Glutamatergic neuron (in vitro differentiated cells): ENCODE data around the gene EPHB6. TPM values are rescaled to one million over a fixed set of nuclear protein-coding genes. Genes with fewer than 3 reads are reported as not detected.

ENCODE experiments used
- DNase-seq: peaks from one replicate; pipeline ENCODE4 v3.0.0; 2022
- H3K27ac Mint-ChIP-seq: one replicate; pipeline ENCODE4 v1.8.0; 2020; ENCODE audit warnings: mild to moderate bottlenecking, mixed read lengths, inconsistent platforms; ENCODE audit not compliant: unreplicated experiment
- H3K27me3 Mint-ChIP-seq: one replicate; pipeline ENCODE4 v1.8.0; 2020; ENCODE audit warnings: mild to moderate bottlenecking, moderate library complexity, mixed read lengths, inconsistent platforms; ENCODE audit not compliant: unreplicated experiment
- H3K36me3 Mint-ChIP-seq: one replicate; pipeline ENCODE4 v1.8.0; 2020; ENCODE audit warnings: mild to moderate bottlenecking, mixed read lengths, inconsistent platforms; ENCODE audit not compliant: unreplicated experiment
- H3K4me1 Mint-ChIP-seq: one replicate; pipeline ENCODE4 v1.8.0; 2020; ENCODE audit warnings: mild to moderate bottlenecking, low read depth, mixed read lengths, inconsistent platforms; ENCODE audit not compliant: unreplicated experiment
- H3K4me3 Mint-ChIP-seq: one replicate; pipeline ENCODE4 v1.8.0; 2020; ENCODE audit warnings: mild to moderate bottlenecking, mixed read lengths, inconsistent platforms; ENCODE audit not compliant: unreplicated experiment
- H3K9me3 Mint-ChIP-seq: one replicate; pipeline ENCODE4 v1.8.0; 2020; ENCODE audit warnings: mild to moderate bottlenecking, moderate library complexity, mixed read lengths, inconsistent platforms; ENCODE audit not compliant: unreplicated experiment
- total RNA-seq: library from RNA; stranded (reverse); fragmentation: NEBNext Ultra II Directional; extraction: Animal tissue kit (Norgen Biotek cat#: 25700); gene quantifications from one replicate; pipeline ENCODE4 v1.2.1, GENCODE V29; 2021; ENCODE audit not compliant: unreplicated experiment
- TF ChIP-seq, protein P1 (sequence below): fragments of 200-600 bp; sonication (generic); IDR thresholded peaks from one replicate; pipeline ENCODE4 v1.5.0; 2021; ENCODE audit not compliant: partially characterized antibody, unreplicated experiment

Gene EPHB6
- total RNA-seq, 1 donor from 2014 or later: 21.4 TPM

DNA sequence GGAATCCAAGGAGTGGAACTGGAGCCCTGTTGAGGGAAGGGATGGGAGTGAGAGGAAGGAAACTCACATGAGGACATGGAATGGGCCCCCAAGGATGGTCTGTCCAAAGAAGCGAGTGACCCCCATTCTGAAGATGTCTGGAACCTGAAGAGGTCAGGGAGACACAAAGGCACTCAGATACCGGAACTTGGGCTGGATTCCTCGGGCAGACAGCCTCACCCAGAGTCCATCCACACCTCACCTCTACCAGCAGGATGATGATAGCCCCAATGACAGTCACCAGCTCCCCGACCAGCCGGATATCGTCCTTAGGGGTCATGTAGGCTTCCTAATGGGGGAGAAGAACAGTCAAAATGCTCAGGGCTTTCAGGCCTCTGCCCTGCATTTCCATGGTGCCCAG, 20.0 kb downstream of the EPHB6 start:
- TF ChIP-seq, protein P1, sequence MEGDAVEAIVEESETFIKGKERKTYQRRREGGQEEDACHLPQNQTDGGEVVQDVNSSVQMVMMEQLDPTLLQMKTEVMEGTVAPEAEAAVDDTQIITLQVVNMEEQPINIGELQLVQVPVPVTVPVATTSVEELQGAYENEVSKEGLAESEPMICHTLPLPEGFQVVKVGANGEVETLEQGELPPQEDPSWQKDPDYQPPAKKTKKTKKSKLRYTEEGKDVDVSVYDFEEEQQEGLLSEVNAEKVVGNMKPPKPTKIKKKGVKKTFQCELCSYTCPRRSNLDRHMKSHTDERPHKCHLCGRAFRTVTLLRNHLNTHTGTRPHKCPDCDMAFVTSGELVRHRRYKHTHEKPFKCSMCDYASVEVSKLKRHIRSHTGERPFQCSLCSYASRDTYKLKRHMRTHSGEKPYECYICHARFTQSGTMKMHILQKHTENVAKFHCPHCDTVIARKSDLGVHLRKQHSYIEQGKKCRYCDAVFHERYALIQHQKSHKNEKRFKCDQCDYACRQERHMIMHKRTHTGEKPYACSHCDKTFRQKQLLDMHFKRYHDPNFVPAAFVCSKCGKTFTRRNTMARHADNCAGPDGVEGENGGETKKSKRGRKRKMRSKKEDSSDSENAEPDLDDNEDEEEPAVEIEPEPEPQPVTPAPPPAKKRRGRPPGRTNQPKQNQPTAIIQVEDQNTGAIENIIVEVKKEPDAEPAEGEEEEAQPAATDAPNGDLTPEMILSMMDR: no peak
- Mint-ChIP-seq H3K27me3 (peaks cover 1% of the 10 kb centered on the region), H3K4me1 (no peaks in the 10 kb centered on the region), H3K4me3 (no peak overlapping the region), H3K27ac (no peak overlapping the region), H3K36me3 (peaks cover 19% of the 10 kb centered on the region), H3K9me3 (peaks cover 6% of the 10 kb centered on the region)
- no peak for DNase-seq

DNA sequence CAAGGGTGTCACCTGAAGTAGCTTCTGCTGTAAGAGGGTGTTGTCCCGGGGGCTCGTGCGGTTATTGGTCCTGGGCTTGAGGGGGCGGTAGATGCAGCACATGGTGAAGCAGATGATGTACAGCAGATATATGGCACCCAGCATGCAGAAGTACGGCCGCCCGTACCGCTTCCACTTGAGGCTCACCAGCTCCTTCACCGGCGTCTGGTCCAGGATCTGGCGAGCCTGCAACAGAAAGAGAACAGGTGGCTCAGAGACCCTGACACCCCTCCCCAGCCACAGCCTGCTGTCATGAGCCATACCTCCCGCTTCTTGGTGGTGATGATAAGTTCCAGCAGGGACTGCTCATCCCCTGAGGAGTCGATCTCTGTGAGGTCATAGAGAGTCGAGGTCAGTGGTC, 20.6 kb downstream of the EPHB6 start:
- Mint-ChIP-seq H3K9me3 (peaks cover 6% of the 10 kb centered on the region), H3K4me3 (no peak overlapping the region), H3K36me3 (peaks cover 19% of the 10 kb centered on the region), H3K27ac (no peak overlapping the region), H3K4me1 (no peaks in the 10 kb centered on the region), H3K27me3 (peaks cover 1% of the 10 kb centered on the region)
- TF ChIP-seq, protein P1: no peak
- DNase-seq: no peak

DNA sequence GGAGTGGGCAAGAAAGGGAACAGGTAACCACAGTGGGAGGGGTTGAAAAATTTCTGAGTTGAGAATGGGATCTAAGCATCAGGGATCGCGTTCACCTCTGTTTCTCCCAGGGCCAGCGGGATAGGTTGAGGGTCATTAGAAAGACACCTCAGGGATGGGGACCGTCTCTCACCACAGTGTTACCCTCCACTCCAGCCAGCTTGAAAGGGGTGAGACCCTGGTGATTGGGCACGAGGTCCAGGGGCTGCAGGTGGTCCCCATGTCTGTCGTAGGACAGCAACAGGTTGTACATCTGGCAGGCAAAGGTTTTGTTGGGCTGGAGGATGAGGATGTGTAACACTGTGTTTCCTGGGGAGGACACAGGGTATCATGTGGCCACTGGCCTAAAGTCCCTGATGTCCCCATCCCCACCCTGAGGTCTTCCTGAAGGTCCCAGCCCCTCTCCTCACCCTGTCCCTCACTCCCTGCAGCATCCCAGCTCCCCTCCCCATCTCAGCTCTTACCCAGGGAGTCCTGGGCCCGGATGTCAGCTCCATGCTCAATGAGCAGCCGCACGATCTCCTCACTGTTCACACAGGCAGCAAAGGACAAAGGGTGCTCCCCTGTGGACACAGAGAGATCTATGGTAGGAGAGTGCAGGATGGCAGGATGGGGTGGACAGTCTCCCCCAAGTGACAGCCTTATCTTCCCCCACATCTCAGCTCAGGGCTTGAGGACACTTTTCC, 21.5 kb downstream of the EPHB6 start:
- Mint-ChIP-seq H3K4me3 (no peak overlapping the region), H3K27me3 (peaks cover 1% of the 10 kb centered on the region), H3K36me3 (peaks cover 19% of the 10 kb centered on the region), H3K9me3 (peaks cover 6% of the 10 kb centered on the region), H3K27ac (no peak overlapping the region), H3K4me1 (no peaks in the 10 kb centered on the region)
- TF ChIP-seq, protein P1: no peak
- DNase-seq: no peak

DNA sequence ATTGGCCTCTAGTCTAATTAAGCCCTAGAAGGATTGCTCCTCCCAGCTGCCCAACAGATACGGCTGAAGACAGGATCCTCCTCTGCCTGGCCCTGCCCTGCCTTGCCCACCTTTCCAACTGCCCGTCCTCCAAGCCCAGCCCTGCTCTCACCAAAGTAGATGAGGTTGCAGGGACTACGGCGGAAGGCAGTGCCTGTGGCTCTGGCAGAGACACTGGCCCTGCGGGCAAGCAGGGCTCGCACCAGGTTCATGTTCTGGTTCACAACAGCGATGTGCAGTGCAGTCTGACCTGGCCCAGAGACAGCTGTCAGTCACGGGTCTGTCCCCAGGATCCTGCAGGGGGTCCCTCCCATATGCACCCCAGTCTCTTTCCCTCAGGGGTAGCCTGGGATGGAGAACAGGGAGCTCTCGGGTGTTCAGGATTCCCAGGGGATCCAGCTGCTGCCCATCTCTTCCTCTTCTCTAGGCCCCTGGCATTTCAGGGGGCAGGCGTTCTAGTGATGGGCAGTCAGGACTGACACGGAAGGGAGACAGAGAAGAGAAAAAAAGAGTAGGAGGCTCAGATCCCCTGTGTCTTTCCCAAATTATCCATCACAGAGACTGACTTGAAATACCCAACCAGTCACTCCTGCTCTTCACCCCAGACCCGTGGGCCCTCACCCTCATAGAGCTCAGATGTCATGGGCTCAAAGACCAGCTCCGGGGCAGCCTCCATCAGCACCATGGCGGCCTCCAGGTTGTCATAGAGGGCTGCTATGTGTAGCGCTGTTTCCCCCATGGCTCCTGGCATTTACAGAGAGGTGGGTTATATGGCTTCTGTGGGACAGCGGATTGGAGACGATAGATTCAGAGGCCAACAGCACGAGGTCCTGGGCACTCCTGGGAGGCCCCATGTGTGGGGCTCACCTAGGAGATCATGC, 22.4 kb downstream of the EPHB6 start:
- peaks cover 19% of the 10 kb centered on the region for H3K36me3 Mint-ChIP-seq
- H3K4me1 Mint-ChIP-seq: no peaks in the 10 kb centered on the region
- TF ChIP-seq, protein P1: no peak
- DNase-seq: no peak
- peaks cover 1% of the 10 kb centered on the region for H3K27me3 Mint-ChIP-seq
- H3K4me3 Mint-ChIP-seq: no peak overlapping the region
- peaks cover 6% of the 10 kb centered on the region for H3K9me3 Mint-ChIP-seq
- H3K27ac Mint-ChIP-seq: no peak overlapping the region
